AG04450 (cell line): ENCODE measurements around the gene STPG3. TPM values are rescaled to one million over a fixed set of nuclear protein-coding genes. Genes with fewer than 3 reads are reported as not detected.

Source experiments
- CTCF ChIA-PET: fragments of 300-600, 350-600 bp; formaldehyde crosslinking; extraction: SDS; loops from one replicate; lab custom pipeline; 2022; ENCODE audit warnings: antibody characterized with exemption, inconsistent platforms; lab: Charles Lee
- POLR2A ChIA-PET: fragments of 350-600 bp; formaldehyde crosslinking; extraction: SDS; loops from one replicate; lab custom pipeline; 2021; ENCODE audit warnings: antibody characterized with exemption, inconsistent platforms; lab: Yijun Ruan, JAX
- DNase-seq: peaks from one replicate; pipeline ENCODE4 v3.0.0-alpha.2; 2011; ENCODE audit warnings: low read depth, low spot score
- H3K27ac ChIP-seq: one replicate; pipeline ENCODE4 v1.5.1; 2012; ENCODE audit warnings: low read depth, low read length, control low read depth
- H3K27me3 ChIP-seq: one replicate; pipeline ENCODE4 v1.6.0; 2012; ENCODE audit warnings: low read length; ENCODE audit not compliant: control insufficient read depth, insufficient read depth
- H3K4me3 ChIP-seq: 2 replicates; pipeline ENCODE4 v1.5.1; 2011; ENCODE audit warnings: mild to moderate bottlenecking, low read depth, low read length, control low read depth
- H3K9me3 ChIP-seq: 2 replicates; pipeline ENCODE4 v1.5.1; 2012; ENCODE audit warnings: low read length; ENCODE audit not compliant: control insufficient read depth, insufficient read depth
- CTCF ChIP-seq: IDR thresholded peaks from 2 replicates; pipeline ENCODE4 v1.5.1; 2011; ENCODE audit warnings: low read depth, low read length, control low read depth, inconsistent platforms
- polyA plus RNA-seq: library from polyadenylated mRNA; depleted of rRNA; stranded (reverse); fragments of >200 nt; gene quantifications from 2 replicates; pipeline ENCODE4 v1.2.3, GENCODE V29; 2011

The STPG3 gene
- polyA plus RNA-seq, 1 experiment, result not detected

GRCh38 chr9:137247135-137247915 is 3.8 kb upstream of the STPG3 start:
- TF ChIP-seq CTCF, result no peak
- H3K9me3 ChIP-seq, result no peaks in the 10 kb centered on the region; the same call in 1 of the 2 replicates
- peak overlapping the region; percentile 31 for H3K27ac ChIP-seq
- H3K27me3 ChIP-seq, result no peaks in the 10 kb centered on the region
- DNase-seq, result no peak
- H3K4me3 ChIP-seq, result no peak overlapping the region
- POLR2A ChIA-PET, result no interaction called here
- CTCF ChIA-PET, result interaction anchor here (3.4 kb wide), 1 partner anchor 11 kb away, joined by 18 read pairs; no protein-coding TSS in a partner anchor

- CTCF ChIA-PET, result interaction anchor here (3.4 kb wide), 1 partner anchor 12 kb away, joined by 18 read pairs; no protein-coding TSS in a partner anchor
These were observed 3.2 kb upstream of the STPG3 start for GRCh38 chr9:137247916-137248175.

GRCh38 chr9:137250329-137251193 is 525 bp upstream of the STPG3 start:
- Histone ChIP-seq H3K9me3 (no peaks in the 10 kb centered on the region; the same call in 1 of the 2 replicates), H3K27me3 (no peaks in the 10 kb centered on the region), H3K27ac (no peak overlapping the region), H3K4me3 (no peak overlapping the region)
- ChIA-PET POLR2A (interaction anchor here (8.8 kb wide), 1 partner anchor 9 kb away, joined by 146 read pairs; the partner anchor contains the start of gene TUBB4B), CTCF (interaction anchor here (0.6 to 3.4 kb wide), 2 partner anchors 14 kb away, joined by 3 to 18 read pairs; no protein-coding TSS in a partner anchor)
- no peak for DNase-seq
- no peak for TF ChIP-seq CTCF

More at GRCh38 chr9:137247916-137248175, 3.2 kb upstream of the STPG3 start:
- no peak for DNase-seq
- H3K4me3 ChIP-seq, result no peak overlapping the region
- no peak for TF ChIP-seq CTCF
- H3K9me3 ChIP-seq, result no peaks in the 10 kb centered on the region; the same call in 1 of the 2 replicates
- POLR2A ChIA-PET, result no interaction called here
- H3K27me3 ChIP-seq, result no peaks in the 10 kb centered on the region
- H3K27ac ChIP-seq, result no peak overlapping the region

GRCh38 chr9:137251490-137252268 is 593 bp downstream of the STPG3 start:
- no peak for DNase-seq
- Histone ChIP-seq H3K27me3 (no peaks in the 10 kb centered on the region), H3K27ac (no peak overlapping the region), H3K9me3 (no peaks in the 10 kb centered on the region; the same call in 1 of the 2 replicates), H3K4me3 (no peak overlapping the region)
- POLR2A ChIA-PET, result interaction anchor here (8.8 kb wide), 1 partner anchor 10 kb away, joined by 146 read pairs; the partner anchor contains the start of gene TUBB4B
- no peak for TF ChIP-seq CTCF
- CTCF ChIA-PET, result interaction anchor here (1.4 kb wide), 1 partner anchor 15 kb away, joined by 4 read pairs; no protein-coding TSS in a partner anchor
